A549 (cell line): ENCODE measurements around the gene ZNF599. TPM values are rescaled to one million over a fixed set of nuclear protein-coding genes. Genes with fewer than 3 reads are reported as not detected.

Source experiments
- ATAC-seq, 2 experiments: fragments of 200-7000 bp in 1 of 2; fragments of >200 bp in 1 of 2; cut with Nextera tagmentation in 1 of 2; cut with Tn5 transposase in 1 of 2; 3 replicates each; pipeline versions ENCODE4 v1.8.0 to v1.9.1; 2018 to 2020; ENCODE audit warnings: mild to moderate bottlenecking in 1 of 2, moderate library complexity in 1 of 2
- CTCF ChIA-PET: fragments of 300-600 bp; sonication (Branson Sonifier 250); formaldehyde crosslinking; extraction: SDS; loops from one replicate; lab custom pipeline; 2021; ENCODE audit warnings: antibody characterized with exemption, inconsistent platforms; lab: Yijun Ruan, JAX
- POLR2A ChIA-PET: fragments of 350-600 bp; formaldehyde crosslinking; extraction: SDS; loops from one replicate; lab custom pipeline; 2021; ENCODE audit warnings: antibody characterized with exemption, inconsistent platforms; lab: Yijun Ruan, JAX
- DNase-seq, 2 experiments: peaks; one replicate each; pipeline versions ENCODE4 v3.0.0 to v3.0.0-alpha.2; 2011 to 2016; ENCODE audit warnings: low read depth in 1 of 2, low spot score in 1 of 2
- FAIRE-seq: peaks from 2 replicates; lab custom pipeline; 2011; peaks lifted over from hg19 to GRCh38; lab: Jason Lieb, UNC
- H3K27ac ChIP-seq, 2 experiments: fragments of >200 bp; sonication (Bioruptor Twin); formaldehyde crosslinking; 3 replicates each; pipeline ENCODE4 v1.5.1; 2016 to 2017
- H3K4me1 ChIP-seq: fragments of >200 bp; sonication (Bioruptor Twin); formaldehyde crosslinking; 3 replicates; pipeline ENCODE4 v1.6.1; 2016
- H3K4me2 ChIP-seq: fragments of >200 bp; sonication (Bioruptor Twin); formaldehyde crosslinking; 3 replicates; pipeline ENCODE4 v1.6.1; 2016
- H3K4me3 ChIP-seq: fragments of >200 bp; sonication (Bioruptor Twin); formaldehyde crosslinking; 3 replicates; pipeline ENCODE4 v1.5.1; 2016
- H3K9me3 ChIP-seq: fragments of >200 bp; sonication (Bioruptor Twin); formaldehyde crosslinking; 3 replicates; pipeline ENCODE4 v1.6.1; 2016
- BHLHE40 ChIP-seq: IDR thresholded peaks from 2 replicates; pipeline ENCODE4 v1.6.1; 2012; ENCODE audit warnings: low read depth, low read length, inconsistent platforms
- CBX2 ChIP-seq: fragments of 200-600 bp; sonication (generic); IDR thresholded peaks from 2 replicates; pipeline ENCODE4 v1.6.1; 2016; ENCODE audit warnings: low read depth, mild to moderate bottlenecking, borderline replicate concordance
- CEBPB ChIP-seq, 2 experiments: fragments of >200 bp in 1 of 2; sonication (Bioruptor Twin) in 1 of 2; formaldehyde crosslinking in 1 of 2; IDR thresholded peaks; 2 replicates each; pipeline ENCODE4 v1.6.1; 2012 to 2016
- FOSL2 ChIP-seq, 2 experiments: fragments of 450-650 bp in 1 of 2; fragments of >200 bp in 1 of 2; sonication (Bioruptor Twin) in 1 of 2; formaldehyde crosslinking; IDR thresholded peaks; 2 replicates each; pipeline versions ENCODE4 v1.5.0 to v1.6.1; 2016 to 2020; ENCODE audit warnings: mild to moderate bottlenecking in 1 of 2, moderate library complexity in 1 of 2
- HEYL ChIP-seq: fragments of 250-450 bp; sonication (Bioruptor Pico); IDR thresholded peaks from 2 replicates; pipeline ENCODE4 v1.8.0; 2021; ENCODE audit warnings: mild to moderate bottlenecking, moderate library complexity
- MYC ChIP-seq: IDR thresholded peaks from 2 replicates; pipeline ENCODE4 v1.6.1; 2012; ENCODE audit warnings: mild to moderate bottlenecking, inconsistent platforms, low read length, improper control_type of control experiment, borderline replicate concordance
- PHF8 ChIP-seq: fragments of 200-600 bp; sonication (generic); IDR thresholded peaks from 2 replicates; pipeline ENCODE4 v1.6.1; 2016; ENCODE audit warnings: low read depth, mild to moderate bottlenecking, antibody characterized with exemption, moderate library complexity, borderline replicate concordance
- POLR2A ChIP-seq: IDR thresholded peaks from 2 replicates; pipeline ENCODE4 v1.6.1; 2012; ENCODE audit warnings: mild to moderate bottlenecking, low read length
- RAD21 ChIP-seq, 2 experiments: fragments of >200 bp in 1 of 2; sonication (Bioruptor Twin) in 1 of 2; formaldehyde crosslinking in 1 of 2; IDR thresholded peaks in 1 of 2; conservative IDR thresholded peaks in 1 of 2; 2 replicates in 1 of 2; 3 replicates in 1 of 2; pipeline ENCODE4 v1.6.1; 2012 to 2018; ENCODE audit warnings: inconsistent platforms in 1 of 2
- RARB ChIP-seq: fragments of 250-450 bp; sonication (Bioruptor Pico); IDR thresholded peaks from 2 replicates; pipeline ENCODE4 v1.8.0; 2021; ENCODE audit warnings: mild to moderate bottlenecking, moderate library complexity
- TFCP2L1 ChIP-seq: fragments of 250-450 bp; sonication (Bioruptor Pico); IDR thresholded peaks from 2 replicates; pipeline ENCODE4 v1.5.0; 2021; ENCODE audit warnings: mild to moderate bottlenecking
- TP53 ChIP-seq: fragments of 250-450 bp; sonication (Bioruptor Pico); IDR thresholded peaks from 2 replicates; pipeline ENCODE4 v1.5.0; 2021; ENCODE audit warnings: mild to moderate bottlenecking, moderate library complexity
- WGBS: methylation state at CpG from one replicate; pipeline ENCODE4 v1.1.6; 2017; ENCODE audit errors: missing lambda C conversion rate; 5-methylcytosine and 5-hydroxymethylcytosine counted together
- polyA plus RNA-seq, 4 experiments: library from polyadenylated mRNA; depleted of rRNA in 3 of 4; stranded (reverse); fragments of >200 nt; fragmentation: RNase III in 1 of 4; extraction: RNeasy Plus Mini Kit Qiagen cat#74134 plus additional on column Dnase treatment in 1 of 4; gene quantifications; 2 replicates in 3 of 4; 3 replicates in 1 of 4; pipeline ENCODE4 v1.2.3, GENCODE V29; 2011 to 2017
- TF ChIP-seq, protein P1 (sequence below): fragments of 150-350 bp; IDR thresholded peaks from 2 replicates; pipeline ENCODE4 v1.6.1; 2014; ENCODE audit warnings: low read depth, mild to moderate bottlenecking, low read length
- TF ChIP-seq, protein P2 (sequence below): fragments of >200 bp; sonication (Bioruptor Twin); formaldehyde crosslinking; IDR thresholded peaks from 2 replicates; pipeline ENCODE4 v1.6.1; 2016
- TF ChIP-seq, protein P3 (sequence below): fragments of 200-600 bp; sonication (generic); IDR thresholded peaks from 2 replicates; pipeline ENCODE4 v1.6.1; 2016; ENCODE audit warnings: antibody characterized with exemption, mild to moderate bottlenecking, moderate library complexity
- TF ChIP-seq, protein P4 (sequence below): fragments of >200 bp; sonication (Bioruptor Twin); formaldehyde crosslinking; IDR thresholded peaks from 3 replicates; pipeline ENCODE4 v1.6.1; 2016
- TF ChIP-seq, protein P5 (sequence below): IDR thresholded peaks from 2 replicates; pipeline ENCODE4 v1.6.1; 2012
- TF ChIP-seq, protein P6 (sequence below): IDR thresholded peaks from 2 replicates; pipeline ENCODE4 v1.6.1; 2012
- TF ChIP-seq, protein P7 (sequence below): fragments of 250-450 bp; sonication (Bioruptor Pico); IDR thresholded peaks from 2 replicates; pipeline ENCODE4 v1.5.0; 2020; ENCODE audit warnings: low read depth, mild to moderate bottlenecking, moderate library complexity

Gene ZNF599
- polyA plus RNA-seq, 2 of the 4 experiments (the other 2 are of a cell fraction), result 2.6 to 3.9 TPM

DNA sequence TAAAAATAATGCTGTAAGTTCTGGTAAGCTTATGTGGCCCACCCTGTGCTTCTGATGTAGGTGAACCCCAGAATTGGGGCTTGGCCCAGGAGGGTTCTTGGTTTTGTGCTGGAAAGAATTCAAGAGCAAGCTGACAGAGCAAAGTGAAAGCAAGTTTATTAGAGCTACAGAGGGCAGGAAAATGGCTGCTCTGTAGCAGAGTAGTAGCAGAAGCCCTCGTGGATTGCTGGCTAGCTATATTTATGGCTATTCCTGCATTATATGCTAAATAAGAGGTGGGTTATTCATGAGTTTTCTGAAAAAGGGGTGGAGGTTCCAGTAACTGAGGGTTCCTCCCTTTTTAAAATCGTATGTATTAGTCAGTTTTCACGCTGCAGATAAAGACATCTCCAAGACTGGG lies 20.6 kb upstream of the ZNF599 start:
- Histone ChIP-seq H3K9me3 (peaks cover 40% of the 10 kb centered on the region; the same call in 2 of the 3 replicates), H3K4me3 (no peak overlapping the region), H3K4me1 (no peaks in the 10 kb centered on the region), H3K27ac (no peak overlapping the region)
- POLR2A ChIA-PET, result interaction anchor here (1.0 kb wide), 1 partner anchor 116 kb away, joined by 3 read pairs; the partner anchor contains the start of gene ZNF302
- TF ChIP-seq, protein P1, sequence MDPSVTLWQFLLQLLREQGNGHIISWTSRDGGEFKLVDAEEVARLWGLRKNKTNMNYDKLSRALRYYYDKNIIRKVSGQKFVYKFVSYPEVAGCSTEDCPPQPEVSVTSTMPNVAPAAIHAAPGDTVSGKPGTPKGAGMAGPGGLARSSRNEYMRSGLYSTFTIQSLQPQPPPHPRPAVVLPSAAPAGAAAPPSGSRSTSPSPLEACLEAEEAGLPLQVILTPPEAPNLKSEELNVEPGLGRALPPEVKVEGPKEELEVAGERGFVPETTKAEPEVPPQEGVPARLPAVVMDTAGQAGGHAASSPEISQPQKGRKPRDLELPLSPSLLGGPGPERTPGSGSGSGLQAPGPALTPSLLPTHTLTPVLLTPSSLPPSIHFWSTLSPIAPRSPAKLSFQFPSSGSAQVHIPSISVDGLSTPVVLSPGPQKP, result no peak
- TF ChIP-seq, protein P2, sequence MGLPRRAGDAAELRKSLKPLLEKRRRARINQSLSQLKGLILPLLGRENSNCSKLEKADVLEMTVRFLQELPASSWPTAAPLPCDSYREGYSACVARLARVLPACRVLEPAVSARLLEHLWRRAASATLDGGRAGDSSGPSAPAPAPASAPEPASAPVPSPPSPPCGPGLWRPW, result no peak
- TF ChIP-seq POLR2A (no peak), RARB (CRISPR knock-in tag) (no peak), CBX2 (no peak), HEYL (CRISPR knock-in tag) (no peak), BHLHE40 (no peak), TP53 (CRISPR knock-in tag) (no peak), RAD21 (conservative IDR thresholded peaks at IDR 0.05 in 1 of 2, IDR thresholded peaks at IDR 0.05 in 1 of 2) (no peak), FOSL2 (IDR thresholded peaks at IDR 0.05) (no peak), FOSL2 (CRISPR knock-in tag; IDR thresholded peaks at IDR 0.05) (no peak), TFCP2L1 (CRISPR knock-in tag) (no peak), PHF8 (no peak), MYC (no peak), CEBPB (IDR thresholded peaks at IDR 0.05) (no peak)
- TF ChIP-seq, protein P3, sequence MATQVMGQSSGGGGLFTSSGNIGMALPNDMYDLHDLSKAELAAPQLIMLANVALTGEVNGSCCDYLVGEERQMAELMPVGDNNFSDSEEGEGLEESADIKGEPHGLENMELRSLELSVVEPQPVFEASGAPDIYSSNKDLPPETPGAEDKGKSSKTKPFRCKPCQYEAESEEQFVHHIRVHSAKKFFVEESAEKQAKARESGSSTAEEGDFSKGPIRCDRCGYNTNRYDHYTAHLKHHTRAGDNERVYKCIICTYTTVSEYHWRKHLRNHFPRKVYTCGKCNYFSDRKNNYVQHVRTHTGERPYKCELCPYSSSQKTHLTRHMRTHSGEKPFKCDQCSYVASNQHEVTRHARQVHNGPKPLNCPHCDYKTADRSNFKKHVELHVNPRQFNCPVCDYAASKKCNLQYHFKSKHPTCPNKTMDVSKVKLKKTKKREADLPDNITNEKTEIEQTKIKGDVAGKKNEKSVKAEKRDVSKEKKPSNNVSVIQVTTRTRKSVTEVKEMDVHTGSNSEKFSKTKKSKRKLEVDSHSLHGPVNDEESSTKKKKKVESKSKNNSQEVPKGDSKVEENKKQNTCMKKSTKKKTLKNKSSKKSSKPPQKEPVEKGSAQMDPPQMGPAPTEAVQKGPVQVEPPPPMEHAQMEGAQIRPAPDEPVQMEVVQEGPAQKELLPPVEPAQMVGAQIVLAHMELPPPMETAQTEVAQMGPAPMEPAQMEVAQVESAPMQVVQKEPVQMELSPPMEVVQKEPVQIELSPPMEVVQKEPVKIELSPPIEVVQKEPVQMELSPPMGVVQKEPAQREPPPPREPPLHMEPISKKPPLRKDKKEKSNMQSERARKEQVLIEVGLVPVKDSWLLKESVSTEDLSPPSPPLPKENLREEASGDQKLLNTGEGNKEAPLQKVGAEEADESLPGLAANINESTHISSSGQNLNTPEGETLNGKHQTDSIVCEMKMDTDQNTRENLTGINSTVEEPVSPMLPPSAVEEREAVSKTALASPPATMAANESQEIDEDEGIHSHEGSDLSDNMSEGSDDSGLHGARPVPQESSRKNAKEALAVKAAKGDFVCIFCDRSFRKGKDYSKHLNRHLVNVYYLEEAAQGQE, result no peak
- TF ChIP-seq, protein P4, sequence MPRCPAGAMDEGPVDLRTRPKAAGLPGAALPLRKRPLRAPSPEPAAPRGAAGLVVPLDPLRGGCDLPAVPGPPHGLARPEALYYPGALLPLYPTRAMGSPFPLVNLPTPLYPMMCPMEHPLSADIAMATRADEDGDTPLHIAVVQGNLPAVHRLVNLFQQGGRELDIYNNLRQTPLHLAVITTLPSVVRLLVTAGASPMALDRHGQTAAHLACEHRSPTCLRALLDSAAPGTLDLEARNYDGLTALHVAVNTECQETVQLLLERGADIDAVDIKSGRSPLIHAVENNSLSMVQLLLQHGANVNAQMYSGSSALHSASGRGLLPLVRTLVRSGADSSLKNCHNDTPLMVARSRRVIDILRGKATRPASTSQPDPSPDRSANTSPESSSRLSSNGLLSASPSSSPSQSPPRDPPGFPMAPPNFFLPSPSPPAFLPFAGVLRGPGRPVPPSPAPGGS, result no peak
- TF ChIP-seq, protein P5, sequence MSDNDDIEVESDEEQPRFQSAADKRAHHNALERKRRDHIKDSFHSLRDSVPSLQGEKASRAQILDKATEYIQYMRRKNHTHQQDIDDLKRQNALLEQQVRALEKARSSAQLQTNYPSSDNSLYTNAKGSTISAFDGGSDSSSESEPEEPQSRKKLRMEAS, result no peak
- TF ChIP-seq, protein P6, sequence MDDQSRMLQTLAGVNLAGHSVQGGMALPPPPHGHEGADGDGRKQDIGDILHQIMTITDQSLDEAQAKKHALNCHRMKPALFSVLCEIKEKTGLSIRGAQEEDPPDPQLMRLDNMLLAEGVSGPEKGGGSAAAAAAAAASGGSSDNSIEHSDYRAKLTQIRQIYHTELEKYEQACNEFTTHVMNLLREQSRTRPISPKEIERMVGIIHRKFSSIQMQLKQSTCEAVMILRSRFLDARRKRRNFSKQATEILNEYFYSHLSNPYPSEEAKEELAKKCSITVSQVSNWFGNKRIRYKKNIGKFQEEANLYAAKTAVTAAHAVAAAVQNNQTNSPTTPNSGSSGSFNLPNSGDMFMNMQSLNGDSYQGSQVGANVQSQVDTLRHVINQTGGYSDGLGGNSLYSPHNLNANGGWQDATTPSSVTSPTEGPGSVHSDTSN, result no peak
- TF ChIP-seq, protein P7, sequence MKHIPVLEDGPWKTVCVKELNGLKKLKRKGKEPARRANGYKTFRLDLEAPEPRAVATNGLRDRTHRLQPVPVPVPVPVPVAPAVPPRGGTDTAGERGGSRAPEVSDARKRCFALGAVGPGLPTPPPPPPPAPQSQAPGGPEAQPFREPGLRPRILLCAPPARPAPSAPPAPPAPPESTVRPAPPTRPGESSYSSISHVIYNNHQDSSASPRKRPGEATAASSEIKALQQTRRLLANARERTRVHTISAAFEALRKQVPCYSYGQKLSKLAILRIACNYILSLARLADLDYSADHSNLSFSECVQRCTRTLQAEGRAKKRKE, result no peak
- TF ChIP-seq, all 56 proteins: peak for 0
- CTCF ChIA-PET, result interaction anchor here (0.8 to 2.2 kb wide), 3 partner anchors 10 to 23 kb away, joined by 3 to 6 read pairs (median 4); no protein-coding TSS in a partner anchor
- 16% methylated on average over 3 of the region's 3 CpGs for WGBS
- peak; percentile 43 to 46; a peak in 2 of 6 replicates for ATAC-seq
- no peak for DNase-seq
- peak overlapping the region; percentile 31 for H3K4me2 ChIP-seq
- FAIRE-seq, result peak; percentile 78
